Loucy (cell line): ENCODE results near the gene MAML3.

Source experiments
- H2AFZ ChIP-seq: fragments of 200-600 bp; sonication (generic); 2 replicates; pipeline ENCODE4 v1.6.0; 2016; ENCODE audit warnings: antibody characterized with exemption, mild to moderate bottlenecking, low read length, moderate library complexity
- H3F3A ChIP-seq: fragments of 200-600 bp; 2 replicates; pipeline ENCODE4 v1.6.0; 2016; ENCODE audit warnings: antibody characterized with exemption, low read depth, mild to moderate bottlenecking
- H3K27me3 ChIP-seq: fragments of 200-600 bp; sonication (generic); 2 replicates; pipeline ENCODE4 v1.6.1; 2014; ENCODE audit warnings: low read length, mild to moderate bottlenecking; ENCODE audit not compliant: insufficient read depth, poor library complexity, severe bottlenecking
- H3K36me3 ChIP-seq: fragments of 200-600 bp; sonication (generic); 2 replicates; pipeline ENCODE4 v1.6.1; 2016; ENCODE audit warnings: low read length; ENCODE audit not compliant: insufficient read depth
- H3K4me1 ChIP-seq: fragments of 200-600 bp; sonication (generic); 2 replicates; pipeline ENCODE4 v1.5.1; 2014; ENCODE audit warnings: low read length, mild to moderate bottlenecking; ENCODE audit not compliant: insufficient read depth, poor library complexity, severe bottlenecking
- H3K4me2 ChIP-seq: fragments of 200-600 bp; sonication (generic); 2 replicates; pipeline ENCODE4 v1.6.0; 2014; ENCODE audit warnings: antibody characterized with exemption, low read length, low read depth, mild to moderate bottlenecking; ENCODE audit not compliant: poor library complexity, severe bottlenecking
- H3K4me3 ChIP-seq: fragments of 200-600 bp; sonication (generic); 2 replicates; pipeline ENCODE4 v1.5.1; 2014; ENCODE audit warnings: low read length, mild to moderate bottlenecking, mixed read lengths; ENCODE audit not compliant: poor library complexity, severe bottlenecking
- H3K79me2 ChIP-seq: fragments of 200-600 bp; sonication (generic); 2 replicates; pipeline ENCODE4 v1.6.1; 2014; ENCODE audit warnings: low read length; ENCODE audit not compliant: insufficient read depth
- H3K9ac ChIP-seq: fragments of 200-600 bp; sonication (generic); 2 replicates; pipeline ENCODE4 v1.6.0; 2014; ENCODE audit warnings: mild to moderate bottlenecking, low read depth, low read length, moderate library complexity; ENCODE audit not compliant: poor library complexity, severe bottlenecking
- H3K9me2 ChIP-seq: fragments of 200-600 bp; sonication (generic); replicated peaks from 2 replicates; pipeline ENCODE4 v1.6.1; 2016; ENCODE audit warnings: low read depth, low read length, mixed read lengths
- H3K9me3 ChIP-seq: fragments of 200-600 bp; sonication (generic); 2 replicates; pipeline ENCODE4 v1.6.1; 2014; ENCODE audit warnings: mild to moderate bottlenecking, antibody characterized with exemption, low read length, low read depth; ENCODE audit not compliant: insufficient read depth
- H4K20me1 ChIP-seq: fragments of 200-600 bp; sonication (generic); 2 replicates; pipeline ENCODE4 v1.6.0; 2014; ENCODE audit warnings: antibody characterized with exemption, low read length, mild to moderate bottlenecking; ENCODE audit not compliant: insufficient read depth, poor library complexity, severe bottlenecking
- CTCF ChIP-seq: fragments of 200-600 bp; sonication (generic); conservative IDR thresholded peaks from 2 replicates; pipeline ENCODE4 v1.5.1; 2014; ENCODE audit warnings: mild to moderate bottlenecking, antibody characterized with exemption, low read length
- EZH2phosphoT487 ChIP-seq: fragments of 200-600 bp; IDR thresholded peaks from 2 replicates; pipeline ENCODE4 v1.6.1; 2018; ENCODE audit warnings: antibody characterized with exemption, mild to moderate bottlenecking, moderate library complexity, borderline replicate concordance

MAML3 gene

GRCh38 chr4:139963708-139964107 is 190.3 kb downstream of the MAML3 start:
- H3K4me1 ChIP-seq: peaks cover 26% of the 10 kb centered on the region
- no peak overlapping the region for H3K4me2 ChIP-seq
- H3K9me2 ChIP-seq: no peaks in the 10 kb centered on the region
- no peak overlapping the region for H2AFZ ChIP-seq
- no peaks in the 10 kb centered on the region for H3K9me3 ChIP-seq
- no peak overlapping the region for H3K4me3 ChIP-seq
- no peak overlapping the region for H3K9ac ChIP-seq
- no peaks in the 10 kb centered on the region for H4K20me1 ChIP-seq
- peaks cover 48% of the 10 kb centered on the region; the same call in 1 of the 2 replicates for H3K79me2 ChIP-seq
- TF ChIP-seq CTCF: no peak
- TF ChIP-seq EZH2phosphoT487: no peak
- no peaks in the 10 kb centered on the region for H3F3A ChIP-seq
- H3K27me3 ChIP-seq: no peaks in the 10 kb centered on the region
- no peaks in the 10 kb centered on the region for H3K36me3 ChIP-seq

GRCh38 chr4:139962130-139962684 is 191.8 kb downstream of the MAML3 start:
- no peak for TF ChIP-seq EZH2phosphoT487
- TF ChIP-seq CTCF: no peak
- H3K4me1 ChIP-seq: peaks cover 26% of the 10 kb centered on the region
- no peaks in the 10 kb centered on the region for H3K9me2 ChIP-seq
- H3K9ac ChIP-seq: no peak overlapping the region
- no peaks in the 10 kb centered on the region for H3K9me3 ChIP-seq
- H3F3A ChIP-seq: no peaks in the 10 kb centered on the region
- no peak overlapping the region for H3K4me2 ChIP-seq
- no peaks in the 10 kb centered on the region for H3K36me3 ChIP-seq
- H3K4me3 ChIP-seq: no peak overlapping the region
- no peaks in the 10 kb centered on the region for H4K20me1 ChIP-seq
- no peaks in the 10 kb centered on the region for H3K27me3 ChIP-seq
- no peak overlapping the region for H2AFZ ChIP-seq
- peaks cover 42% of the 10 kb centered on the region; the same call in 1 of the 2 replicates for H3K79me2 ChIP-seq

- no peak overlapping the region for H2AFZ ChIP-seq
- H3F3A ChIP-seq: no peaks in the 10 kb centered on the region
- H3K36me3 ChIP-seq: no peaks in the 10 kb centered on the region
- TF ChIP-seq EZH2phosphoT487 (no peak), CTCF (no peak)
- H3K9me2 ChIP-seq: no peaks in the 10 kb centered on the region
- no peaks in the 10 kb centered on the region for H3K27me3 ChIP-seq
- H3K4me3 ChIP-seq: no peak overlapping the region
- no peak overlapping the region for H3K4me2 ChIP-seq
- peaks cover 42% of the 10 kb centered on the region; the same call in 1 of the 2 replicates for H3K79me2 ChIP-seq
- peaks cover 18% of the 10 kb centered on the region for H3K4me1 ChIP-seq
- no peak overlapping the region for H3K9ac ChIP-seq
- H4K20me1 ChIP-seq: no peaks in the 10 kb centered on the region
- H3K9me3 ChIP-seq: no peaks in the 10 kb centered on the region
Measured at GRCh38 chr4:139961344-139961946, 192.5 kb downstream of the MAML3 start.
